C4-2B (cell line): Measurements from ENCODE around the gene CCM2L.

ENCODE experiments used
- H3K27ac ChIP-seq: fragments of 450-650 bp; 2 replicates; pipeline ENCODE4 v1.5.1; 2017
- CTCF ChIP-seq: fragments of 450-650 bp; conservative IDR thresholded peaks from 2 replicates; pipeline ENCODE4 v1.5.1; 2017; ENCODE audit warnings: mild to moderate bottlenecking
- ZFX ChIP-seq: fragments of 450-650 bp; IDR thresholded peaks from 2 replicates; pipeline ENCODE4 v1.6.1; 2017

CCM2L gene

GRCh38 chr20:31972471-31973021 lies 37.7 kb upstream of the CCM2L start:
- H3K27ac ChIP-seq, result no peak overlapping the region
- TF ChIP-seq ZFX (no peak), CTCF (no peak)

GRCh38 chr20:31974296-31974695 lies 35.9 kb upstream of the CCM2L start:
- H3K27ac ChIP-seq, result no peak overlapping the region
- TF ChIP-seq ZFX (no peak), CTCF (no peak)

GRCh38 chr20:31974951-31975487 lies 35.2 kb upstream of the CCM2L start:
- no peak overlapping the region for H3K27ac ChIP-seq
- TF ChIP-seq CTCF (no peak), ZFX (no peak)

- no peak overlapping the region for H3K27ac ChIP-seq
- no peak for TF ChIP-seq ZFX
- TF ChIP-seq CTCF, result no peak
Observed at GRCh38 chr20:31975874-31976273, 34.4 kb upstream of the CCM2L start.

GRCh38 chr20:31977080-31977479 lies 33.2 kb upstream of the CCM2L start:
- TF ChIP-seq CTCF, result no peak
- no peak for TF ChIP-seq ZFX
- no peak overlapping the region for H3K27ac ChIP-seq

- H3K27ac ChIP-seq, result no peak overlapping the region
- no peak for TF ChIP-seq ZFX
- no peak for TF ChIP-seq CTCF
Observed at GRCh38 chr20:31979713-31980426, 30.4 kb upstream of the CCM2L start.

GRCh38 chr20:31981784-31982183 lies 28.5 kb upstream of the CCM2L start:
- H3K27ac ChIP-seq, result no peak overlapping the region
- TF ChIP-seq ZFX, result no peak
- no peak for TF ChIP-seq CTCF
